Thyroid gland (tissue), 4 donors: ENCODE measurements around the gene BNC1.

Experiments
- POLR2A ChIP-seq, 2 donors: fragments of 450-650 bp; IDR thresholded peaks; one replicate each; pipeline ENCODE4 v1.6.1; 2017; ENCODE audit warnings: antibody characterized with exemption in 2 of 2, mild to moderate bottlenecking in 2 of 2, moderate library complexity in 1 of 2
- TF ChIP-seq, protein P1 (sequence below), 6 experiments: fragments of 200-600 bp in 3 of 6; fragments of 450-650 bp in 3 of 6; sonication (generic) in 3 of 6; IDR thresholded peaks; one replicate each; pipeline ENCODE4 v1.5.1; 2016 to 2019; ENCODE audit warnings: antibody characterized with exemption in 6 of 6, mild to moderate bottlenecking in 2 of 6, inconsistent platforms in 1 of 6, moderate library complexity in 1 of 6

DNA sequence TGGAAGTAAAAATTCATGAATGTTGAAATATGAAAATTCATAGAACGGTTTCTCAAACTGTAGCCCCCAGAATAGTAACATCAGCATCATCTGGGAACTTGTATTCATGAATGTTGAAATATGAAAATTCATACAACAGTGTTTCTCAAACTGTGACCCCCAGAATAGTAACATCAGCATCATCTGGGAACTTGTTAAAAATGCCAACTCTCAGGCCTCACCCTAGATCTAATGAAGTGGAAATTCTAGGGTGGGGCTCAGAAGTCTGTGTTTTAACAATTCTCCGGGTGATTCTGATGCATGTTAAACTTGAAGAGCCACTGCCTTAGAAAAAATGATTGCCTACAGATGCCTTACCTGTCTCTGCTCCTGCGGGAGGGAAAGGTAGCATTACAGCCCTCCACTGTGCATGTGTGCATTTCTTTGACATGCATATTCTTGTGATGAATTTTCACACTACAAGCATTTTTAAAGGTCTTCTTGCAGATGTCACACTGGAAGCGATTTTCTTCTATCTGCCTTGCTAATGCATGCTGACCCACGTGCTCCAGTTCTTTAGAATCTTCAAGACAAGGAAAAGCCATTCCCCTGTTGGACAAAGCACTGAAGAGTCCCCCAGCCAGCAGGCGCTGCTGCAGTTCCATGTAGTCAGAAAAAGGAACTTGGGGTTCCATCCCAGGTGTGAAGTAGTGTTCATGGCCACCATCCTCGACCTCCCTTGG, 21.7 kb downstream of the BNC1 start:
- TF ChIP-seq POLR2A (IDR thresholded peaks at IDR 0.05), result no peak
- TF ChIP-seq, protein P1, sequence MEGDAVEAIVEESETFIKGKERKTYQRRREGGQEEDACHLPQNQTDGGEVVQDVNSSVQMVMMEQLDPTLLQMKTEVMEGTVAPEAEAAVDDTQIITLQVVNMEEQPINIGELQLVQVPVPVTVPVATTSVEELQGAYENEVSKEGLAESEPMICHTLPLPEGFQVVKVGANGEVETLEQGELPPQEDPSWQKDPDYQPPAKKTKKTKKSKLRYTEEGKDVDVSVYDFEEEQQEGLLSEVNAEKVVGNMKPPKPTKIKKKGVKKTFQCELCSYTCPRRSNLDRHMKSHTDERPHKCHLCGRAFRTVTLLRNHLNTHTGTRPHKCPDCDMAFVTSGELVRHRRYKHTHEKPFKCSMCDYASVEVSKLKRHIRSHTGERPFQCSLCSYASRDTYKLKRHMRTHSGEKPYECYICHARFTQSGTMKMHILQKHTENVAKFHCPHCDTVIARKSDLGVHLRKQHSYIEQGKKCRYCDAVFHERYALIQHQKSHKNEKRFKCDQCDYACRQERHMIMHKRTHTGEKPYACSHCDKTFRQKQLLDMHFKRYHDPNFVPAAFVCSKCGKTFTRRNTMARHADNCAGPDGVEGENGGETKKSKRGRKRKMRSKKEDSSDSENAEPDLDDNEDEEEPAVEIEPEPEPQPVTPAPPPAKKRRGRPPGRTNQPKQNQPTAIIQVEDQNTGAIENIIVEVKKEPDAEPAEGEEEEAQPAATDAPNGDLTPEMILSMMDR (IDR thresholded peaks at IDR 0.05), result no peak
